ENCODE results near the gene RAD9B.

DNA sequence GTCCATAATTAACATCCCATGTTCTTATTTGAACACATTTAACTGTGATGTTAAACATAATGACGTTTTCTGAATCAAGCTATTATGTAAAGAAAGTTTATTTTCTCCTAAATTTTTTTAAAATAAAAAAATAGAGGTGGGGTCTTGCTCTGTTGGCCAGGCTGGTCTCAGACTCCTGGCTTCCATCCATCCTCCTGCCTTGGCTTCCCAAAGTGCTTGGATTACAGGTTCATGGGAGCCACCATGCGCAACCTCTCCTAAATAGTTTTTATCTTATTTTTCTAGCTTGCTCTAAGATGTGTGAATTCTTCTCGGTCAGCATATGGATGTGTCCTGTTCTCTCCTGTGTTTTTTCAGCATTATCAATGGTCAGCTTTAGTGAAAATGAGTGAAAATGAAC, 3.2 kb downstream of the RAD9B start:
- TF ChIP-seq CTCF (IDR thresholded peaks at IDR 0.05) (no peak), EZH2 (IDR thresholded peaks at IDR 0.05) (no peak), EZH2phosphoT487 (IDR thresholded peaks at IDR 0.05) (no peak)
